ENCODE measurements around the gene REV1.

Gene REV1

DNA sequence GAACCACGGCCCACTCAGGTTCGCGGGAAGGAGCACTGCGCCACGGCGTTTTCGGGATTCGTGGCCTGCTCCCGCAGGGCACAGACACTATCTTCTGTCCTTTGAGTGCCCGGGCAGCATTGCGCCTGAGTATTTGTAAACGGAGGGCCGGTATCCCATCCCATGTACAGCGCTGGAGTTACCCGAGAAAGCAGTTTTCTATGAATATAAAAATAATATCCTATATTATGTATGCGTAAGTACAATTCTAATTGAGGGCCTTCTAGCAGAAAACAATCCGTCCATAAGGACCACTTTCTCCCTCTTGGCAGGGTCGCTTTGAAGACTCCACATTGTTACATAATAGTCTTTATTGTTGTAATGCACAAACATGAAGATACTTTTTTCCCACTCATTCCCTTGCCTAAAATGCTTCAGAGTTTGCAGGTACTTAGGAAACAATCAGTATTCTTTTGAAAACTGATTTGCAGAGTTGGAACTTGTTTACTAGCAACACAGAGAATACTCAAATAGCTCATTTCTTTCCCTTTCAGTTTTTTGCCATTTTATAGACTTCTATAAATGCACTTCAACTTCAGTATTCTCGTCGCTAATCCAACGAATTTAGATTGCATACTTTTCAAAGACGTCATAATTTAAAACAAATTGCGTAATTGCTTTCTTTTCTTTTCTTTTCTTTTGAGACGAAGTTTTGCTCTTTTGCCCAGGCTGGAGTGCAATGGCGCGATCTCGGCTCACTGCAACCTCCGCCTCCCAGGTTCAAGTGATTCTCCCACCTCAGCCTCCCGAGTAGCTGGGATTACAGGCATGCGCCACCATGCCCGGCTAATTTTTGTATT, 1.0 kb upstream of the REV1 start:
- TF ChIP-seq, protein P1, sequence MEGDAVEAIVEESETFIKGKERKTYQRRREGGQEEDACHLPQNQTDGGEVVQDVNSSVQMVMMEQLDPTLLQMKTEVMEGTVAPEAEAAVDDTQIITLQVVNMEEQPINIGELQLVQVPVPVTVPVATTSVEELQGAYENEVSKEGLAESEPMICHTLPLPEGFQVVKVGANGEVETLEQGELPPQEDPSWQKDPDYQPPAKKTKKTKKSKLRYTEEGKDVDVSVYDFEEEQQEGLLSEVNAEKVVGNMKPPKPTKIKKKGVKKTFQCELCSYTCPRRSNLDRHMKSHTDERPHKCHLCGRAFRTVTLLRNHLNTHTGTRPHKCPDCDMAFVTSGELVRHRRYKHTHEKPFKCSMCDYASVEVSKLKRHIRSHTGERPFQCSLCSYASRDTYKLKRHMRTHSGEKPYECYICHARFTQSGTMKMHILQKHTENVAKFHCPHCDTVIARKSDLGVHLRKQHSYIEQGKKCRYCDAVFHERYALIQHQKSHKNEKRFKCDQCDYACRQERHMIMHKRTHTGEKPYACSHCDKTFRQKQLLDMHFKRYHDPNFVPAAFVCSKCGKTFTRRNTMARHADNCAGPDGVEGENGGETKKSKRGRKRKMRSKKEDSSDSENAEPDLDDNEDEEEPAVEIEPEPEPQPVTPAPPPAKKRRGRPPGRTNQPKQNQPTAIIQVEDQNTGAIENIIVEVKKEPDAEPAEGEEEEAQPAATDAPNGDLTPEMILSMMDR (IDR thresholded peaks at IDR 0.05) = no peak

DNA sequence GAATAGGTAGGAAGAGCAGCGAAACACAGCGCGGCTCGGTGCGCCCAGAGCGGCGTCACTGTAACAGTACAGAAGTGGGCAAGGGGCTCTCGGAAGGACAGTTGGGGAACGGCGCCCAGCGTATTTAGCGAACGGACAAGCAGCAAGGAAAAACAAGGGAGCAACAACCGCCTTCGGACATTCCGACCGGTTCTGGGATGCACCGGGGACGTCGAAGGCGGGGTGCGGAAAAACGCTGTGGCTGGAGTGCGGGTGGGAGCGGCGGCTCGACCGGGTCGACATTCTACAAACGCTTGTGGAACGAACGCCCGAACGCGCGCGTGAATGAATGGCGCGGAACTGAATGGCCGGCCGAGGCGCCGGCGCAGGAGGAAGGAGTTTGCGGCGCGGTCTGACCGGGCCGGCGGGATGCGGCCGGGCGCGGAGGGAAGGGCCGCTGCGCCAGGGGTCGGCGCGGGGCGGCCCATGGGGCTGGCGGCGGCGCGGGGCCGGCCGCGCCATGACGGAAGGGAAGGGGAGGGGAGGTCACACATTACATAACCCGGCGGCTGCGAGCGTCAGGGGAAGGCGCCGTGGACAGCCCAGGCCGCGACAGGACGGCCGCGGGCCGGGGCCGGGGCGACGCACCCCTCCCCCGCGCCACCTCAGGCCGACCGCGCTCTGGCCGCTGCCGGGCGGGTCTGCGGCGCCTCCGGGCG, 605 bp downstream of the REV1 start:
- TF ChIP-seq, protein P1 (IDR thresholded peaks at IDR 0.05) = no peak

DNA sequence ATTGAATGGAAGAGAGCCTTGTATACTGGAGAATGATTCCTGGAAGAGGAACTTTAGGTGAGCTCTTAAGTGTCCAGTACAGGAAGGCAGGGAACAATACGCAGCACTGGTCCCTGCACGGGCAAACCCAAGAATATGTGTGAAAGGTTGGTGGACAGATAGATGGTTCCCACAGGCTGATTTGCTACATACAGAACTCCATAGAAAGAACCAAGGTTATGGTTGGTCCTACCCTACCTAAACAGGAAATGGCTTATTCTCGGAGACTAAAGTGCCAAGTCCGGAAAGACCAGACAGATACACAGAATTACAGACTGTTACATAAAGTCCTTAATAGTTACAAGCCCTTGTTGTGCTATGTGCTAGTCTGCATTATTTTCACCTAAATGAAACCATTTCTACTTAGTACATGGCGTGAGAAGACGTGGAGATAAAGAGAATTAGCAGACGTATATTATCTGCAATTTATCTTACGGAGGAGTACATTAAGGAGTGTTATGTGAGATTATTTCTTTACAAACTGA, 1.2 kb downstream of the REV1 start:
- TF ChIP-seq, protein P1 (IDR thresholded peaks at IDR 0.05) = no peak

DNA sequence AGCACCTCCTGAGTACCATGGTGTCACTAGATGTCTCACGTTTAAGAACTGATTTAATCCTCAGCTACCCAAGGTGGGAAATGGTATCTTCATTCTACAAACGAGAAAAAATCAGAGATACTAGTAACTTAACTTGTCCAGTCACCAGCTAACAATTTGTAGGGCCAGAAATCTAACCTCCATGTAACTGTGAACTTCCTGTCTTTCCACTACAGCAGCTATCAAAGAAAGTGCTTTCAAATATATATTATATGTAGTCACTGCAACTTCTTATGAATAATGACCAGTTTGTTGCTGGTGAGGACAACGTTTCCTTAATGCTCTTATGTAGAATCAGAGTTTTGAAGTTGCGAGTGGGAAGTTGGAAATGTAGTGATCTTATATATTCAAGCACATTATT, 1.9 kb downstream of the REV1 start:
- TF ChIP-seq, protein P1 (IDR thresholded peaks at IDR 0.05) = no peak

DNA sequence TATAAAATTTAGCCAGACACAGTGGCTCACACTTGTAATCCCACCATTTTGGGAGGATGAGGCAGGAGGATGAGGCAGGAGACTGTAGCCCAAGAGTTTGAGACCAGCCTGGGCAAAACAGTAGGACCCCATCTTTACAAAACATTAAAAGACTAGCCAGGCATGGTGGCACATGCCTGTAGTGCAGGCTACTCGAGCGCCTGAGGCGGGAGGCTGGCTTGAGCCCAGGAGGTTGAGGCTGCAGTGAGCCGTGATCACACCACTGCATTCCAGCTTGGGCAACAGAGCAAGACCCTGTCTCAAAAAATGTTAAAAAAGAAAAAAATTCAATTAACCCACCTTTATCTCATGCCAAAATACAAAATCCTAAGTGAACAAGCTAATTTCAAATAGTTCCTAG, 4.0 kb downstream of the REV1 start:
- TF ChIP-seq, protein P1 (IDR thresholded peaks at IDR 0.05) = no peak

DNA sequence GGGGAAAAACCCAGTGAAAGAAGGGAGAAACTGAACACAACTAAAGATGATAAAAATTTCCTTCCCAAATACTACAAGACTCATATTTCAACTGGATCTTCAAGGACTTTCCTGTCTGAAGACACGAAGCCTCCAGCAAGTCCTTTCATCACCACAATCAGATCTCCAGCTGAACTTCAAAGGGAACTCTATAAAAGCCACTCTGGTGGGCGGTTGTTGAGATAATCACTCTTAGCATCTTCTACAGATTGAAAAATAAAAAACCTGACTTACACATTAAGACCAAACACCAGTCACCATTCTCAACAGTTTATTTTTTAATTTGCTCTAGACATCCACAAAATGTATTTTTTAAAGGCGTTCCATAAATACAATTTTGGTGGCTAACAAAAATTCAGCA, 4.4 kb downstream of the REV1 start:
- TF ChIP-seq, protein P1 (IDR thresholded peaks at IDR 0.05) = no peak

DNA sequence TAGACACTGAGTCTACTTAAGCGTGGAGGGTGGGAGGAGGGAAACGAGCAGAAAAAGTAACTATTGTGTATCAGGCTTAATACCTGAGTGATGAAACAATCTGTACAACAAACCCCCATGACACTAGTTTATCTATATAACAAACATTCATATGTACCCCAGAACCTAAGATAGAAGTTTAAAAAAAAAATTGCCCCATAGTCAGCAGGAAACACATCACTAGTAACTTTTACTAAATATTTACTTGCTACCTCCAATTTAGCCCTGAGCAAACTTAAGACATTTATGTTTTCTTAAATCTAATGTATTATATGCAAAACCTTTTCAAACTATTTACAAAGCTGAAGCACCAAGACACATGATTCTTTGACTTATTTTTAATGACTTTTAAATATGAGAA, 5.6 kb downstream of the REV1 start:
- TF ChIP-seq, protein P1 (IDR thresholded peaks at IDR 0.05) = no peak
